GM19023 (cell line): ENCODE data around the gene DNAJC3.
"Not testable (repeated sequence)": the region's sequence is repeated elsewhere in the genome, so short reads cannot be mapped to it uniquely, and the experiment has no call there.

Experiments
- ATAC-seq: cut with Tn5 transposase; IDR thresholded peaks from one replicate; pipeline ENCODE4 v1.9.1; 2021; ENCODE audit warnings: mild to moderate bottlenecking, moderate library complexity; ENCODE audit not compliant: unreplicated experiment

DNAJC3 gene

DNA sequence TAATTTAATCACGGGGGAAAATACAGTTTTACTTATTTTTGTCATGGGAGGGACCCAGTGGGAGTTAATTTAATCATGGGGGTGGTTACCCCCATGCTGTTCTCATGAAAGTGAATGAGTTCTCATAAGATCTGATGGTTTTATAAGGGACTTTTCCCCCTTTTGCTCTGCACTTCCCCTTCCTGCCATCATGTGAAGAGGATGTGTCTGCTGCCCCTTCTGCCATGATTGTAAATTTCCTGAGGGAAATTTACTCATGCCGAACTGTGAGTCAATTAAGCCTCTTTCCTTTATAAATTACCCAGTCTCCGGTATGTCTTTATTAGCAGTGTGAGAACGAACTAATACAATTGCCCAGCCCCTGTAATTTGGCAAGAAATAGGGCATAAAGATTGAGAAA lies 35.9 kb downstream of the DNAJC3 start:
- ATAC-seq = not testable (repeated sequence)

- ATAC-seq = no peak
Measured at GRCh38 chr13:95713651-95714050, 36.7 kb downstream of the DNAJC3 start.

DNA sequence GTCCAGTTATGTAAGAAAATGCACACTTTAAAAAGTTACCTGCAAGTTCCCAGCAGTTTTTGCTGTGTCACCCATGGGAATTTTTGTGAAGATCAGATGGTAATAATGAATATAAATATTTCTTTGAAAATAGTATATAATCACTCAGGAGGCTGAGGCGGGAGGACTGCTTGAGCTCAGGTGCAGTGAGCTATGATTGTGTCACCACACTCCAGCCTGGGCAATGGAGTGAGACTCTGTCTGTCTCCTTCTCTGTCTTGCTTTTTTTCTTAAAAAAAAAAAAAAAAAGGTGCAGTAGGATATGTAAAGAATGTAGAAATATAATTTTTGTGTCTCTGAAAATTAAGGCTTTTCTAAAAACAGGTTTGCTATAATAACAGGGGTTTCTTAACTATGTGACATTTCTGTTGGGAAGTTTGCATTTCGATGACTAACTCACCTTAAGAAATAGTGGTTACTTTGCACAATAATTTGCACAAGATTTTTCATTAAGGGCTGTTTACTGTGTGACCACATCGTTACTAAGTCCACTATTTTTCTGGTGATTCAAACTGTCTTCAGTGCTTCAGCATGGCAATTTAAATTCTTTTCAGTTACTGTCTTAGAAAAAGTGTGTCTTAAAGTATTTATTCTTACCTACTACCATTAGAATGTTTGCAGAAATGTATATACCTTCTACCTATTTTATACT lies 37.3 kb downstream of the DNAJC3 start:
- no peak for ATAC-seq

- no peak for ATAC-seq
Measured at GRCh38 chr13:95716231-95716630, 39.3 kb downstream of the DNAJC3 start.

- no peak for ATAC-seq
Measured at GRCh38 chr13:95722241-95722640, 45.3 kb downstream of the DNAJC3 start.

GRCh38 chr13:95723438-95723837 lies 46.5 kb downstream of the DNAJC3 start:
- ATAC-seq = no peak

DNA sequence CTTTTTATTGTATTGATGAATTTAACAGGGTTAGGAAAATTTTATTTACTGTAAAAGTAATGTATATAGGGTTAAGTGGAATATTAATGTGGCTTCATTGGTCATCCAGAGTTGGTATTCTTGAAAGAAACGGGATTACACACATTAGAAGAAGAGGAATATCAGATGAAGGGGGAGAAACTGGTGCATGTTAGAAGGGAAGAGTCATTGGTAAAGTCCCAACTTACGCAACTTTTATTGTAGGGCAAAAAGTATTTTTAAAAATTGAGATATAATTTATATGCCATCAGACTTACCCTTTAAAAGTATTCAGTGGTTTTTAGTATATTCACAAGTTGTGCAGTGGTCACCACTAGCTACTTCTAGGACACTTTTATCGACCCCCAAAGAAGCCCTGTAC lies 47.3 kb downstream of the DNAJC3 start:
- no peak for ATAC-seq

- ATAC-seq = no peak
Measured at GRCh38 chr13:95726876-95727275, 49.9 kb downstream of the DNAJC3 start.

GRCh38 chr13:95728957-95729356 lies 52.0 kb downstream of the DNAJC3 start:
- ATAC-seq = no peak

DNA sequence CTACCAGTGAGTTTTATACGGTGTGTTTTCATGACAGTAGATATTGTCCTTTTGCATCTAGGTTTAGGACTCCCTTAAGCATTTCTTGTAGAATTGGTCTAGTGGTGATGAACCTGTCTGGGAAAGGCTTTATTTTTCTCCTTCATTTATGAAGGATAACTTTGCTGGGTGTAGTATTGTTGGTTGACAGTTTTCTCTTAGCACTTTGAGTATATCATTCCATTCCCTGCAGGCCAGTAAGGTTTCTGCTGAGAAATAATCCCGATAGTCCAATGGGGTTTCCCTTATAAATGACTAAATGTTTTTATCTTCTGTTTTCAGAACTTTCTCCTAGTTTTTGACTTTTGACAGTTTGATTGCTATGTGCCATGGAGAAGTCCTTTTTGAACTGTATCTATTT lies 57.2 kb downstream of the DNAJC3 start:
- ATAC-seq = no peak

DNA sequence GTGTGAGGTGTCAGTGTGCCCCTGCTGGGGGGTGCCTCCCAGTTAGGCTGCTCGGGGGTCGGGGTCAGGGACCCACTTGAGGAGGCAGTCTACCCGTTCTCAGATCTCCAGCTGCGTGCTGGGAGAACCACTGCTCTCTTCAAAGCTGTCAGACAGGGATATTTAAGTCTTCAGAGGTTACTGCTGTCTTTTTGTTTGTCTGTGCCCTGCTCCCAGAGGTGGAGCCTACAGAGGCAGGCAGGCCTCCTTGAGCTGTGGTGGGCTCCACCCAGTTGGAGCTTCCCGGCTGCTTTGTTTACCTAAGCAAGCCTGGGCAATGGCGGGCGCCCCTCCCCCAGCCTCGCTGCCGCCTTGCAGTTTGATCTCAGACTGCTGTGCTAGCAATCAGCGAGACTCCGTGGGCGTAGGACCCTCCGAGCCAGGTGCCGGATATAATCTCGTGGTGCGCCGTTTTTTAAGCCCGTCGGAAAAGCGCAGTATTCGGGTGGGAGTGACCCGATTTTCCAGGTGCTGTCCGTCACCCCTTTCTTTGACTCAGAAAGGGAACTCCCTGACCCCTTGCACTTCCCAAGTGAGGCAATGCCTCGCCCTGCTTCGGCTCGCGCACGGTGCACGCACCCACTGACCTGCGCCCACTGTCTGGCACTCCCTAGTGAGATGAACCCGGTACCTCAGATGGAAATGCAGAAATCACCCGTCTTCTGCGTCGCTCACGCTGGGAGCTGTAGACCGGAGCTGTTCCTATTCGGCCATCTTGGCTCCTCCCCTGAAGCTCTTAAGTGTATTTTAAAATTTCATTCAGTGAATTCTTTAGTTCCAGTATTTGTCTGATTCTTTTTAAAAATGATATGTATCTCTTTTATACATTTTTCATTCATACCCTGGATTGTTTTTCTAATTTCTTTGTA lies 63.4 kb downstream of the DNAJC3 start:
- not testable (repeated sequence) for ATAC-seq

DNA sequence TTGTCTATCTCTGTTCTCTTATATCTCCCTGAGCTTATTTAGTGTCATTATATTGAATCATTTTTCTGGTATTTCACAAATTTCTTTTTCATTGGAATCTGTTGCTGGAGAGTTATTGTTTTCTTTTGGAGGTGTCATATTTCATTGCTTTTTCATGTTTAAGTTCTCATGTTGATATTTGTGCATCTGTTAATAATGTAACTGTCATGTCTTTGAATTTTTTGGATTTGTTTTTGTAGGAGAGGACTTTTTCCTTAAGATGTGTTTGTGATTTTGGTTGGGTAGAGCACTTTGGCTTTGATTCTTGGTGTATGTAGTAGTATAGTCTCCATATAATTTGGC lies 64.0 kb downstream of the DNAJC3 start:
- ATAC-seq = no peak

- no peak for ATAC-seq
Measured at GRCh38 chr13:95741584-95742563, 64.9 kb downstream of the DNAJC3 start.

- ATAC-seq = no peak
Measured at GRCh38 chr13:95743192-95743591, 66.3 kb downstream of the DNAJC3 start.

GRCh38 chr13:95745289-95745688 lies 68.3 kb downstream of the DNAJC3 start:
- ATAC-seq = no peak

GRCh38 chr13:95745752-95746151 lies 68.8 kb downstream of the DNAJC3 start:
- no peak for ATAC-seq

DNA sequence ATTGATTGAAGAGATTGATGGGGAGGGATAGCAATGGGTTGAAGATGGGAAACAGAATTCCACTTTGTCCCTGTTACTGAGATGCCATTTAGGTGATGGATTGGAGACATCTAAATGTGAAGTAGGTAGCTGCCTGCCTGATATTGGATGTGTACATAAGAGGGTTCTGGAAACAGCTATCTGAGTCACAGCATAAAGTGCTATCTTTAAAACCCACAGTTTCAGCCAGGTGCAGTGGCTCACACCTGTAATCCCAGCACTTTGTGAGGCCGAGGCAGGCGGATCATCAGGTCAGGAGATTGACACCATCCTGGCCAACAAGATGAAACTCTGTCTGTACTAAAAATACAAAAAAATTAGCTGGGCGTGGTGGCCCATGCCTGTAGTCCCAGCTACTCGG lies 72.6 kb downstream of the DNAJC3 start:
- ATAC-seq = no peak

GRCh38 chr13:95752677-95753076 lies 75.7 kb downstream of the DNAJC3 start:
- no peak for ATAC-seq

DNA sequence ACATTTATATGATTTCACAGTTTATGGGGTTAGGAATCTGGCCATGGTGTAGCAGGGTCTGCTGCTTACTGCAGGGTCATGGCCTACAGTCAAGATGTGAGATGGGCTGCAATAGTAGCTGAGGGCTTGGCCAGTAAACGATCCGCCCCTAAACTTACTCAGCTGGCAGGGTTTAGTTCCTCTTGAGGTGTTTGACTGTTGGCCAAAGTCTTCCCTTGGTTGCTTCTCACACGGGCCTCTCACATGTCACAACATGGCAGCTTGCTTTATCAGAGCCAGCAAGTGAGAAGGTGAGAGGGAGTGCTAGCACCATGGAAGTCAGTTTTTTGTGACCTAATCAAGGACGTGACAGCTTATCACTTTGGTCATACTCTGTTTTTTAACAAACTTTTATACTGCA lies 77.1 kb downstream of the DNAJC3 start:
- ATAC-seq = no peak

DNA sequence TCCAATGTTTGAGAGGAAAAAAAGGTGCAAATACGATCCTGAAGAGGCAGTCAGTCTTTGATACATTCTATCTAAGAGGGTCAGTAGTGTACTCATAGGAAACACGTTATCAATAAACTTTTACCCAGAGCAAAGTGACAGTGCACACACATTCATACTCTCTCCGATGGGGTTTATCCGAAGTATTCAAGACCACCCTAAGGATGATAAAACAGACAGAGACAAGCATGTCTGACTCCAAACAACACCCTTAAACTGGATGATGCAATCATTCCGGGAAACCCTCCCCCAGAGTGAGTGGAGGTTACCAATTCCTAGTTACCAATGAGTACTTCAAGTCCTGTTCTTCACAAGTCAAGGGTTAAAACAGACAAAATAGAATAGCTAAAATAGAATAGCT lies 79.1 kb downstream of the DNAJC3 start:
- no peak for ATAC-seq

- ATAC-seq = not testable (repeated sequence)
Measured at GRCh38 chr13:95762626-95763025, 85.7 kb downstream of the DNAJC3 start.
